IPS-NIHi11 (cell line): ENCODE results near the gene SCLT1.

ENCODE experiments used
- DNase-seq: peaks from one replicate; pipeline ENCODE4 v3.0.0; 2012; ENCODE audit warnings: mixed read lengths, low spot score

Gene SCLT1

DNA sequence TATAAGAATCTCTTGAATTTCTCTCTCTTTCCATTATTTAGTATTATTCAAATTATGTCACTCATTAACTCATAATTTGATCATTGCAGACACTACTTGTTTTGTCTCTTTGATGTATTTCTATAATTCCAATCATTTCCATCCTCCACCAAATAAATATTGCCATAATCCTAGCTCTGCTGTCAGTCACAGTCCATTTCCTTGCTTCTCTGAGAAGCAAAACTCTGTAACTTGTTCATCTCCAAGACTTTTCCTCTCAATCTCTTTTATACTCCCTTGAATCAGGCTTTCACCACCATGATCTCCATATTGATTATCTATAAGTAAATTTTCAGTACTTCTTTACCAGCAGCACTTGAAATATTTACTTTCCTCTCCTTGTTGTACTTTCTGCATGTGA lies 135.9 kb downstream of the SCLT1 start:
- DNase-seq, result no peak

DNA sequence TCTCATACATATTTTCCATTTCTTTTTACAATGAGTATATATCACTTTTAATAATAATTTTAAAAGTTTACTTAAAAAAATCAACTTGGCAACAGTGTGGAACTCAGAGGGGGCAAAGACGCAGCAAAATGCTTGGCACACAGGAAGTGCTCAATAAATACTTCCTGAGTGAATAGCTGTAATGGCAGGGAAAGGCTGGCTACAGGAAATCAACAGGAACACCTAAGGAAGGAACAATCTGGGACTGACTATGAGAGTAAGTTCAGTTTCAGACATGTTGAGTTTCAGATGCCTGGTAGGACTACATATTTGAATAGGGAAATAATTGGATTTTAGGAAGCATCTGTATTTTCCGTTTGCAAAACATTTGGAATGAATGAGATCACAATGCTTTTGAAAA lies 137.6 kb downstream of the SCLT1 start:
- DNase-seq, result no peak

DNA sequence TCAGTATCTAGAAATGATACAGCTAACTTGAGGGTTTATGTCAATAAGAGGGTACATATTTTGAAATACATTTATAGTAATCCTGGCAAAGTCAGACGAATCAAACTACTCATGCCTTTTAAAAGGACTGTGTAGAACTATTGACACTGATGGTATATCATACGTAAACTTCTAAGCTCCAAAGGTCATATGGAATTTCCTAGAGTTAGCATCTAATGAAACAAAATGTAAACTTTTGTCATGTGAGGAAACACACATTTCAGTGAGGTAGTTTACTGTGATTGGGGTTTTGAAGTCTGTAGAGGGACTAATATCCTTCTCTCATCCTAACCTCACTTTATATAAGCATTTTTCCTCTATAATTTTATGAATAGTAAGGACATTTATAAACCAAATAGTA lies 138.4 kb downstream of the SCLT1 start:
- DNase-seq, result no peak

DNA sequence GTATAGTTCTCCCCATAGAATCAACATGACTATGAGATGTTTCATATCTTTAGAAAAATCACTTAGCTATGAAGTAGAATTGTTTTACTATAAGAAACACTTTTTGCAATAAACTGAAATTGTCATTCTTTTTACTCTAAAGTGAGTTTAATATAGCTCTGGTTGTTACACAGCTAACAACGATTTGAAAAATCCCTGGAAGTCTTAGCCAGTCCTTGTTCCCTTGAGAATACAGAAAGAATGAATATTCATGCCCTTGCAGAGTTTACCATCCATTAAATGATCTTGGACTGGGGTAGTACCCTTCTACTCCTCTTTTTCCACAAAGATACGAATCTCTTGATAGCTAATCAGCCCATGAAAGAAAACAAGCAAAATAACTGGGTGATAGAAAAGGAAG lies 142.0 kb downstream of the SCLT1 start:
- no peak for DNase-seq

DNA sequence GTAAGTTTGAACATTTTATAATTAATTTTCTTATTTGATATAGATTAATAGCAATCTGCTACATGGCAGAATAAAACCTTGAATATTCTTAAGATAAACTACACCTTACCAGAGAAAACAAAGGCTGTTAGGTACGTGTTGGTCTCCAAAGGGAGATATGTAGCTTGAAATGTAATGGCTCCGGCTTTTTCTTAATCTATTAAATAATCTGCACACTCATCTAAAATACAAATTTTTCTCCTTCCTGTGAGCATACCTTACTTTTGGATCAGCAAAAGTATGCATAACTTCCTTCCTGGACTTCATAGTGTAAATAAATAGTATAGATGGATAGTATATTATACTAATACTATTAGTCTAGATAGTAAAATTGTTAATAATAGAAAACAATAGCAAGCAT lies 142.5 kb downstream of the SCLT1 start:
- no peak for DNase-seq

DNA sequence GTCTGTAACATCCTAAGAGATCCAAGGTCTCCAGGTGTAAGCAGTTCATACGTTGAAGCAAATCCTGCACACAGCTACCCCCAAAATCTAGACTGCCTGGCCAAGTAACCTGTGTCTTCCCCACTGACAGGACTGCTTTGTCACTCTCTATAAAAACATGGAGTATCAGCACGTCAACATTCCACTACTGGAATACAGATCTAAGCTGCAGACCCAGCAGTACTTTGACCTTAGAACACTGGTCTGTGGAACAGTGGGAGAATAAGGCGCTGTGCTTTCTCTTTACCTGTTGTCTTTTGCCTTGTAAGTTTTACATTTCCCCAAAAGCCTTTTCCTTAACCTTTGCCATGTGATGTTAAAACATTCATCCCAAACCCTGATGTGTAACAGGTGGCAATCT lies 146.4 kb downstream of the SCLT1 start:
- no peak for DNase-seq

DNA sequence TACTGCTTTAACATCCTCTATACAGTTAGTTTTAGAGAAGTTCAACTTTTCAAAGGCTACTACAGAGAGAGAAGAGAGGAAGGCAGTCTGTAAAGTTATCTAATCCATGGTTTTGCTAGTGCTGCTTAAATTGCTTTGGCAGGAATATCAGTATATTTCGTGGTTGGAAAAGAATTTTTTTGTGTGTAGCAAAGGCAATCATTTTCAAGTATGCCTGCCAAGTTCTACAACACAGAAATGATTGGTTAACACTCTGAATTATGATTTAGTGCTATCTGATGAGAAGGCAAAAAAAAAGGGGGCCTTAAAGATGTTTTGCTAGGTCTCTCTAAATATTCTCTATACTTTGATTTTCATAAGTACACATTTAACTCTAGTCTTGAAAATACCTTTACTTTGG lies 150.7 kb downstream of the SCLT1 start:
- DNase-seq, result no peak

DNA sequence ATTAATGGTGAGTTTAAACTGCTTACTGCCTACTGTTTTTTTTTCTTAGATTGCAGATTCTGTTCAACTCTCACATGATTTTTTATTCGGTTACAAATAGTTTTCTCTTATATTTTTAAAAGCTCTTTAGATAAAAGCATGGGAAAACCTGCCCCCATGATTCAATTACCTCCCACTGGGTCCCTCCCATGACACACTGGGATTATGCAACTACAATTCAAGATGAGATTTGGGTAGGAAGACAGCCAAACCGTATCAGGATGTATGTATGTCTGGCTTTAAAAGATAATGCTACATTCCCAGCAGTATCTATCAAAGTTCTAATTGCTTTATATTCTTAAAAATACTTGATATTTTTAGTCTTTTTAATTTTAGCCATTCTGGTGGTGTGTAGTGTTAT lies 152.4 kb downstream of the SCLT1 start:
- DNase-seq, result no peak

DNA sequence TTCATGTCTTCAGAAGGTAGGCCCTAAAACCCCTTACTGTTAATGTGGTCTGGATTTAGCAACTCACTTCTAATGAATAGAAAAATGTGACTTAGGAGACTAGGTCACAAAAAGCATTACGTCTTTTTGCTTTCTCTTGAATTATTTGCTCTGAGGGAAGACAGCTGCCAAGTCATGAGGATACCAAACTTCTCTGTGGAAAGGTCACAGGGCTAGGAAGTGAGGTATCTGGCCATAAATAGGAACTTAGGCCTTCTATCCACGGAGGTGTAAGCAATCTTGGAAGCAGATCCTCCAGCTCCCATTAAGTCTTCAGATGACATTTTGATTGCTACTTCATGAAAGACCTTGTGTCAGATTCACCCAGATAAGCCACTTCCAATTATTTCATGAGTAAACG lies 163.3 kb downstream of the SCLT1 start:
- no peak for DNase-seq

DNA sequence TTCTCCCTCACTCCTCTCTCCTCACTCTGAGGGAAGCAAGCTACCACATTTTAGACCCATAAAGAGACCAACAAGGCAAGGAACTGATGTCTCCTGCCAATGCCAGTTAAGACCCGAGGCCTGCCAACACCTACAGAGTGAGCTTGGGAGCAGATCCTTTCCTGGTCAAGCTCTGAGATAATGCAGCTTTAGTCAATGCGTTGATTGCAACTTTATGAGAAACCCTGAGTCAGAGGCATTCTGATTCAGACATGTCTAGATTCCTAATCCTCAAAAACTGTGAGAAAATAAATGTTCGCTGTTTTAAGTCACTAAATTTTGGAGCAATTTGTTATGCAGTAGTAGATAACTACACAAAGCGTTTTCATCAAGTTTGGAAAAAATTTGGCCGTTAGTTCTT lies 168.4 kb downstream of the SCLT1 start:
- no peak for DNase-seq

DNA sequence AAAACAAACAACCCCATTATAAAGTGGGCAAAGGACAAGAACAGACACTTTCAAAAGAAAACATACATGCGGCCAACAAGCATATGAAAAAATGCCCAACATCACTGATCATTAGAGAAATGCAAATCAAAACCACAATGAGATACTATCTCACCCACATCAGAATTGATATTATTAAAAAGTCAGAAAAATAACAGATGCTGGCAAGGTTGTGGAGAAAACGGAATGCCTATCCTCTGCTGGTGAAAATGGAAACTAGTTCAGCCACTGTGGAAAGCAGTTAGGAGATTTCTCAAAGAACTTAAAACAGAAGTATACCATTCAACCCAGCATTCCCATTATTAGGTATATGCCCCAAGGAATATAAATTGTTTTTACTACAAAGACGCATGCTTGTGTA lies 171.4 kb downstream of the SCLT1 start:
- DNase-seq, result no peak

DNA sequence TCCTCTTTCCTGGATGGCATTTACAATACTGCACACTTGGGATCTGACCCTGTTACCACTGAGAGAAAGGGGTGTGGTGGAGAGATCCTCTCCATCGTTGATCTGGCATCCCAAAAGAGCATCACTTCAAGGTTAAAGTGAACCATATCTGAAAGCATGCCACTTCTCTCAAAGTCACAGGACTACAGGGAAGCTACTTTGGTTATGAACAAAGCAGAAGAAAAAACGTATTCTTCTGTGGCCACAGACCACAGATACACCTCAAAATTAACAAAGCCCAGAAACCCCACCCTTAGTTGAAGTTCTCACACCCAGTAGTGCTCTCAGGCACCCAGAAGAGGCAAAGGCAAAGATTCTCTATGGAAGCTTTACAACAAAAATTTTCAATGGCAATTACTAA lies 175.6 kb downstream of the SCLT1 start:
- DNase-seq, result no peak

DNA sequence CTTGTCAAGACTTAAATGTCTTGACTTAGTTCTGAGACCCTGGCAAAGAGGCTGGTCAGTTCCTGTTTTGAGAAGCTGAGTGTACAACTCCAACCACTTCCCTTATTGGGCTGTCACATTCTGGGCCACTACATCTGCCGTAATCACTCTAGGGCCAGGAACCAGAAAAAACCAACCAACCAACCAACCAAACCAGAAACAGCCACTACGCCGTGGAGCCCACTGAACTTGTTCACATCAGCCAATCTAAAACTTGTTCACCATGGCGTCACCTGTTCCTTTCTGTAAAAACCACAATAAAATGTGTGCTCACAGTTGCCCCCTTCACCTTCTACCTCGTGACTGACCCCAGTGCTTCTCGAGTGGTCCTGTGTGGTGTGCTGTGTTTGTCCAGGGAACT lies 176.5 kb downstream of the SCLT1 start:
- no peak for DNase-seq

DNA sequence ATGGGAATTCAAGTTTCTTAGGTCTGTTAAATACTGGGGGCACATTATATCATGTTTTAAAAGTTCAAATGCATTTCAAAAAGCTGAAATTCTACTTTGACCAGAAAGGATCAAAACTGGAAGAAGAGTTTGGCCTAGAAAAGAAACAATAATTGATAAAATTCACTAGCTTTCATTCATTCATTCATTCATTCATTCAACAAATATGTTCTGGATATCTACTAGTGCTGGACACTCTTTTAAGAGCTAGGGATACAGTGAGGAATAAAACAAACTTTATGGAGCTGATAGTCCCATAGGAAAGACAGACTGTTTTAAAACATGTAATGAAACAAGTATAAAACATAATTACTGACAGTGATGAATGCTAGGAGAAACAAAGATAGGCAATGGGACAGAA lies 177.8 kb downstream of the SCLT1 start:
- DNase-seq, result no peak

DNA sequence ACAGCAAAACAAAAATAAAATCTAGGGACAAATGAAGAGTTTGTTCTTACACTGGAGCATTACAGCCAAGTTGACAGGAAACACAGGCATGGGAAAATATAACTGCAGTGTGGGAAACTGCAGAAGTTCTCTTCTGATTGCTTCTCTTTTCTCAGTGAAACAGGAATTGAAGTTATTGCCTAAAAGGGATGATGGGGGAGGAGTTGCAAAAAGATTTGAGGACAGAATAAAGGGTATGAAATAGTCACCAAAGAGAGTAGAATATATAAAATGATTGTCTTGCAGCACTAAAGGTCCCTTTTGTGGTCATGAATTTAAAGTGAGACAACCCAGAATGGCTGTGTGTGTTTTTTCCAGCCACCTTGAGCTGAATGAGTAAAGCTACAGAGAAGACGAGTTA lies 180.1 kb downstream of the SCLT1 start:
- no peak for DNase-seq

DNA sequence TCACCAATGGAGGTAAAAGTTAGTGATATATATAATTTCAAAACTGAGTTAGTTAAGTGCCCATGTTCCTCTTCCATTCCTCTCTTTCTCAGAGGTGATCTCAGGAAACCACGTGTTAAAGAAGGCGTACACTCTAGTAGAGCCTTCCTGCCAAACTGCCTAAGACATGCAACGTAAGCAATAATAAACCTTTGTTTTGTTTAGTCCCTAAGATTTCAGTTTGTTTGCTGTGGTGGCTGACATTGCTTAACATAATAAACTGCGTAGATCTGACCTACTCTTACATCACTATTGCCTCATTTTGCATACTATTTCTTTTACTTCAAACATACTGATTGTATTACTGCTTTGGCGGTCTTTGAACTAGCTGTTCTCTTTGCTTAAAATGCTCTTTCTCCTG lies 184.6 kb downstream of the SCLT1 start:
- no peak for DNase-seq

DNA sequence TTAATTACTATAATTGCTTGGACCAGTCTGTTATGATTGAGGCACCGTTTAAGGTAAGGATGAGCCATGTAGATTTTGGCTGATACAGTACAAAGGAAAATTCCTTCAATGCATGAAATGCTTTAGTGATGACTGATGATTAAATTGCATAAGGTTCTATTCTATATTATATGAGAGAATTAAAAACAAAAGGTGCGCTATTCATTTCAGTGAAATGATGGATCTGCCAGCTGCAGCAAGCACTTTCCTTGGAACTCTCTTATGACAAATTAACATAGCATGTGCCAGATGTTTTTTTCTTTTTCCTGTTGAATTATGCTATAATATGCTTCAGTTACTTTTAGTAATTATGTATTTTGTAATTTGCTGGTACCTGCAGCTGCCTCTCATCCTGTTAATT lies 185.4 kb downstream of the SCLT1 start:
- DNase-seq, result no peak

DNA sequence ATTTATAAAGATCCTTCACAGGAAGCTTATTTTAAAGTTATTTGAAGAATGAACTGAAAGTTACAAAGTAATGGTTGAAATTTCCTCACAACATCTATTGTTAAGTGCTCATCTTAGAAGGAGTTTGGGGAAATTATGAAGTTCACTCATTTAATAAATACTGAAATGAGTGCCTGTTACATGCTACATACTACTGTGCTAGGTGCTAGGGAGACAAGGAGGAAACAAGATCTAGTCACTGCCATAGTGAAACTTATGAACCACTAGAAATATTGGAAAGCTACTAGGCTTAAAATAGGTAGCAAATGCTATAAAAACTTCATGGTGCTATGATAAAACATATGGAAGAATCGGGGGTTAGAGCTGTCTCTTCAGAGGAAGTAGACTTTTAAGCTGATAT lies 186.8 kb downstream of the SCLT1 start:
- DNase-seq, result no peak

DNA sequence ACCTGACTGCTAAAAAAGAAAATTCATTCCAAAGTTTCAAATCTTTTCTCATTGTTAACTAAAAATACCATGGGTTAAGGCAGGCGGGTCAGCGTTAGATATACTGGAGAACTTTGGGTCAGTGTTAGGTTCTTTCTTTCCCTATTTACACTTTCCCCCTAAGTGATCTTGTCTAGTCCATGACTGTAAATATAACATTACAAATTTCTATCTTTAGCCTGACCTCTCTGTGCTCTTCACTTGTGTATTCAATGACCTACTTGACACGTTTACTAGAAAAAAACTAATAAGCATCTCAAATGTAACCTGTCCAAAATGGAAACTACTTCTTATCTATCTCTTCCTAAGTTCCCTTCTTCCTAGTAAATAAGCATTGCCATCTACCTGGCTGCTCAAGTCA lies 188.5 kb downstream of the SCLT1 start:
- DNase-seq, result no peak

DNA sequence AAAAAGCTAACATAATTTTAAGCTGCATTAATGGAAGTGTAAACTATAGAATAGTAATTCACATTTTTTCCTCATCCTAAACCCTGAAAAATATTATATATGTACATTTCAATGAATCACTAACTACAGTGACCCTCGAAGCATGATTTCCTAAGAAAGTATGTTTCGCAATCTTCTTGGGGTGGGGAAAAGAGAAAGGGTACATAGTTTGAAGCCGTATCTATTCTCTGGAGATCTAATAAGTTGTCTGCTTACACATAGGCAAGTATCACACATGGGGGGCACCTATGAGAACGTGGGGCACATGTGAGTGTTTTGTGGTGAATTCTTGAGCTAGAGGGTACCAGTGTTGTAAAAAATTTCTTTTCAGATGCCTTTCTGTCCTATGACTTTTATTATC lies 212.7 kb downstream of the SCLT1 start:
- no peak for DNase-seq

DNA sequence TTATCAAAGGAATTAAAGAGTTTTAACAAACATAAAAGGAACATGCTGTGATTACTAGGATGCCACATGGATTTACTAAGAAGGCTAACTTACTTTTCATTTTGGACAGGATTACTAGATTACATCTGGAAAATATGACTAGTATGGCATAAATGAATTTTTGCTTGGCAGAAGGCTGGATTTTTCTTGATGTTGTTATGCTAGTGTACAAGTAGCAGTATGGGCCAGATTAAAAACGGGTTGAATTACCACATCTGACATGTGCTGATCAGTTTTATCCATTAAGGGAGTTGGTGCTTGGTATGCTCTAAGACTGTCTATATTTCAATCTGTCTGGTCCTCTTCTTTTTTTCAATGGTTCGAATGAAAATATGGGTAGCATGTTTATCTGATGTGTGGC lies 213.4 kb downstream of the SCLT1 start:
- DNase-seq, result no peak

DNA sequence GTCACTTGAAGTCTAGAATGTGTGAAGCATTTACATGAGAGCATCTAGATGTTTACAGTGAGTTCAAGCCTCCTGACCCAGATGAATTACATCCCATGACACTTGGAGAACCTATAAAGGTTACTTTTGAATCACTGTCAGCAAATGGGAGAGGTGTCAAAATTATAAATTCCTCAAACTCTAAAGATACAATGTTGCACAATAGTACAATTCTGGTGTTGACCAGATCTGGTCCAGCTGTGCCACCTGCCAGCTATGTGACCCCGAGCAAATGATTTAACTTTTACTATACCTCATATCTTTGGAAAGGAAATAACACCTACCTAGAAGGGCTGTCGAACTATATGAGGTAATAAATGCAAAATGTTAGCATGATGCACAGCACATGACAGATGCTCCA lies 214.1 kb downstream of the SCLT1 start:
- no peak for DNase-seq

DNA sequence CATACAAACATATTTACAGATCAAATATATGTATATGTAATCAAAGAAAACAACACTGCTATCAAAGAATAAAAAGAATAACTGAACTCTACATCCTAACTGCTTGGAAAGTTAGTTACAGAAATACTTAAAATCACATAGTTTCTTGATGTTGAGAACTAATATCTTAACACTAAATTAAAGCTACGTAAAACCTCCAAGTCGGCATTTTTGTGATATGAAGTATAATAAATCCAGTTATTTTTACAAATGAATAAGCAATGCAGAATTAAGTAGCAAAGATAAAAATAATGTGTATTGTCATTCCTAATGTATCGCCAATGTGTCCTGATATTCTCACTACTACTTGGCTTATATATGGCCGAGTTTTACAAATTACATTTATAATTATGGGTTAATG lies 215.4 kb downstream of the SCLT1 start:
- no peak for DNase-seq

DNA sequence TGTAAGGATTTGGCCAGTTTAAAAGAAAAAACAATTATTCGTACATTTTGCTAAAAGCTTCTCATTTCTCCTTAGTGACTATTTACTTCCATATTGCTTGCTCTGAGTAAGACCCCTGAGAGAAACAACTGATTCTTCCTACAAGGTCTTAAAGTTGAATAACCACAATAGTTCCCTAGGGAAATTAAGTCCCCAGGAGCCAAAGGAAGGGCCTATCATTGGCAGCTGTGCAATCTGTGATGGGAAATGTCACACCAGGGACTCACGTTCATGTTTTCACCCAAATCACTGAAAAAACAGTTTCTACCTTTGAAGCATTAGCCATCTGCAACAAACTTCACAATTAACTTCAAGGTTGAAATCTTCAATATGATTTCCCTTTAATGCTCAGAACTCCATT lies 217.1 kb downstream of the SCLT1 start:
- DNase-seq, result no peak

DNA sequence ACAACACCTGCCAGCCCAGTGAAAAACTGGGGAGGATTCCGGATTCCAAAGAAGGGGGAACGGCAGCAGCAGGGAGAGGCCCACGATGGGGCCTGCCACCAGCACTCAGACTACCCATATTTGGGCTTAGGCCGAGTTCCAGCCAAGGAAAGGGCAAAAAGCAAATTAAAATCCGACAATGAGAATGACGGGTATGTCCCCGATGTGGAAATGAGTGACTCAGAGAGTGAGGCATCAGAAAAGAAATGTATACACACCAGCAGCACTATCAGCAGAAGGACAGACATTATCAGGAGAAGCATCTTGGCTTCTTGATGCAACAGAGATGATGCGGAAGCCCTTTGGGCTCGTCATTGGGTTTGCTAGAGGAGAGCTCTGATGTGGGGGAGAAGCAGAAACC lies 221.4 kb downstream of the SCLT1 start:
- no peak for DNase-seq
